B cell (primary cell): ENCODE results near the gene PARVA. TPM values are rescaled to one million over a fixed set of nuclear protein-coding genes. Genes with fewer than 3 reads are reported as not detected.

Experiments
- ATAC-seq: fragments of 200-7000 bp; cut with Tn5 transposase; one replicate; pipeline ENCODE4 v1.10.0; 2021; ENCODE audit warnings: low read depth, mild to moderate bottlenecking, moderate number of reproducible peaks, moderate library complexity
- CTCF ChIA-PET: fragments of 350-600 bp; sonication (Branson Sonifier 250); formaldehyde crosslinking; loops from one replicate; lab custom pipeline; 2021; ENCODE audit warnings: antibody characterized with exemption, inconsistent platforms; lab: Charles Lee
- POLR2A ChIA-PET: fragments of 350-600 bp; sonication (Branson Sonifier 250); formaldehyde crosslinking; loops from one replicate; lab custom pipeline; 2021; ENCODE audit warnings: antibody characterized with exemption; lab: Charles Lee
- DNase-seq: peaks from one replicate; pipeline ENCODE4 v3.0.0; 2013
- H2AFZ ChIP-seq: 2 replicates; pipeline ENCODE4 v1.6.1; 2012; ENCODE audit warnings: mild to moderate bottlenecking, low read depth, low read length; ENCODE audit not compliant: insufficient read depth, poor library complexity, severe bottlenecking
- H3K27ac ChIP-seq, 2 donors: 1 replicate in 1 of 2; 2 replicates in 1 of 2; pipeline ENCODE4 v1.5.1; 2012 to 2013; ENCODE audit warnings: low read length in 2 of 2, mild to moderate bottlenecking in 2 of 2, moderate library complexity in 1 of 2
- H3K27me3 ChIP-seq, 4 experiments: fragments of 200-600 bp in 1 of 4; sonication (generic) in 1 of 4; replicated peaks in 1 of 4; 1 replicate in 2 of 4; 2 replicates in 2 of 4; pipeline versions ENCODE4 v1.6.1 to v1.7.0; 2013 to 2016; ENCODE audit warnings: low read length in 3 of 4, mild to moderate bottlenecking in 2 of 4, mixed read lengths in 1 of 4, moderate library complexity in 1 of 4; ENCODE audit not compliant: insufficient read depth in 4 of 4, control insufficient read depth in 3 of 4; ENCODE audit errors: control extremely low read depth in 1 of 4
- H3K36me3 ChIP-seq, 2 experiments: replicated peaks in 1 of 2; 1 replicate in 1 of 2; 2 replicates in 1 of 2; pipeline versions ENCODE4 v1.6.1 to v1.7.1; 2013; ENCODE audit warnings: low read length in 1 of 2; ENCODE audit not compliant: insufficient read depth in 2 of 2, control insufficient read depth in 1 of 2; ENCODE audit errors: control extremely low read depth in 1 of 2, extremely low read depth in 1 of 2
- H3K4me1 ChIP-seq, 2 donors: fragments of 200-600 bp in 1 of 2; sonication (generic) in 1 of 2; 1 replicate in 1 of 2; 2 replicates in 1 of 2; pipeline versions ENCODE4 v1.5.1 to v1.6.1; 2013 to 2017; ENCODE audit warnings: low read length in 2 of 2; ENCODE audit not compliant: control insufficient read depth in 2 of 2, insufficient read depth in 2 of 2
- H3K4me2 ChIP-seq: replicated peaks from 2 replicates; pipeline ENCODE3; 2012; ENCODE audit warnings: mild to moderate bottlenecking, low read depth, low read length; ENCODE audit not compliant: poor library complexity, severe bottlenecking
- H3K4me3 ChIP-seq, 5 experiments: fragments of 200-600 bp in 1 of 5; sonication (generic) in 1 of 5; 1 replicate in 3 of 5; 2 replicates in 2 of 5; pipeline versions ENCODE4 v1.5.1 to v1.7.0; 2011 to 2016; ENCODE audit warnings: low read length in 4 of 5, mild to moderate bottlenecking in 4 of 5, low read depth in 2 of 5, control low read depth in 1 of 5, moderate library complexity in 1 of 5; ENCODE audit not compliant: insufficient read depth in 1 of 5; ENCODE audit errors: control extremely low read depth in 1 of 5, extremely low read depth in 1 of 5
- H3K79me2 ChIP-seq: fragments of 200-600 bp; sonication (generic); one replicate; pipeline ENCODE4 v1.6.0; 2016; ENCODE audit warnings: low read length; ENCODE audit not compliant: control insufficient read depth, insufficient read depth
- H3K9ac ChIP-seq: fragments of 200-600 bp; sonication (generic); 2 replicates; pipeline ENCODE4 v1.6.1; 2017; ENCODE audit warnings: mild to moderate bottlenecking, low read length, moderate library complexity
- H3K9me3 ChIP-seq, 3 donors: one replicate each; pipeline versions ENCODE4 v1.6.1 to v1.7.1; 2013; ENCODE audit warnings: low read length in 2 of 3; ENCODE audit not compliant: control insufficient read depth in 2 of 3, insufficient read depth in 1 of 3; ENCODE audit errors: control extremely low read depth in 1 of 3
- H4K20me1 ChIP-seq: 2 replicates; pipeline ENCODE4 v1.6.0; 2012; ENCODE audit warnings: mild to moderate bottlenecking, low read length; ENCODE audit not compliant: insufficient read depth, control insufficient read depth, poor library complexity, severe bottlenecking
- H3K27ac Mint-ChIP-seq: one replicate; pipeline ENCODE4 v1.8.0; 2021; ENCODE audit warnings: mixed read lengths
- H3K27me3 Mint-ChIP-seq: one replicate; pipeline ENCODE4 v1.8.0; 2021; ENCODE audit warnings: mixed read lengths
- H3K4me1 Mint-ChIP-seq: one replicate; pipeline ENCODE4 v1.8.0; 2021; ENCODE audit warnings: mixed read lengths
- H3K4me3 Mint-ChIP-seq: one replicate; pipeline ENCODE4 v1.8.0; 2021; ENCODE audit warnings: mixed read lengths
- H3K9me3 Mint-ChIP-seq: one replicate; pipeline ENCODE4 v1.8.0; 2022; ENCODE audit warnings: mixed read lengths; ENCODE audit not compliant: insufficient read depth
- EZH2 ChIP-seq: IDR thresholded peaks from 2 replicates; pipeline ENCODE4 v1.6.1; 2012; ENCODE audit warnings: borderline replicate concordance, low read depth, mild to moderate bottlenecking, moderate library complexity, low read length; ENCODE audit not compliant: insufficient read depth, poor library complexity, severe bottlenecking
- WGBS: methylation state at CpG from one replicate; pipeline ENCODE4 v1.1.5; 2013; ENCODE audit warnings: missing lambda C conversion rate; ENCODE audit not compliant: insufficient coverage; 5-methylcytosine and 5-hydroxymethylcytosine counted together
- intact Hi-C: fragments of 100-400 bp; cut with micrococcal nuclease; formaldehyde crosslinking; loops from one replicate; pipeline ENCODE4 v1.10.0; 2022
- polyA minus RNA-seq: library from RNA; depleted of rRNA, polyadenylated mRNA; stranded (reverse); fragments of >200 nt; gene quantifications from 2 replicates; pipeline ENCODE4 v1.2.3, GENCODE V29; 2012
- polyA plus RNA-seq: library from polyadenylated mRNA; depleted of rRNA; stranded (reverse); fragments of >200 nt; gene quantifications from 2 replicates; pipeline ENCODE4 v1.2.3, GENCODE V29; 2012
- total RNA-seq, 2 donors: library from RNA; stranded (reverse); fragments of 120-200 nt in 1 of 2; gene quantifications; 1 replicate in 1 of 2; 2 replicates in 1 of 2; pipeline versions ENCODE4 v1.2.3 to v1.2.4, GENCODE V29; 2013 to 2022
- TF ChIP-seq, protein P1 (sequence below): fragments of 200-600 bp; IDR thresholded peaks from one replicate; pipeline ENCODE4 v1.8.0; 2022; ENCODE audit warnings: antibody characterized with exemption, mild to moderate bottlenecking

The PARVA gene
- not detected in 2 replicates for total RNA-seq
- total RNA-seq (2013): 0.77 TPM
- polyA plus RNA-seq: not detected in 2 replicates
- 0.07 and 0.26 TPM in 2 replicates for polyA minus RNA-seq

- CTCF ChIA-PET: no interaction called here
- intact Hi-C loops: no loop called here
- no peak within 1 kb of the TSS for H2AFZ ChIP-seq
- POLR2A ChIA-PET: no interaction called here
- TF ChIP-seq, protein P1, sequence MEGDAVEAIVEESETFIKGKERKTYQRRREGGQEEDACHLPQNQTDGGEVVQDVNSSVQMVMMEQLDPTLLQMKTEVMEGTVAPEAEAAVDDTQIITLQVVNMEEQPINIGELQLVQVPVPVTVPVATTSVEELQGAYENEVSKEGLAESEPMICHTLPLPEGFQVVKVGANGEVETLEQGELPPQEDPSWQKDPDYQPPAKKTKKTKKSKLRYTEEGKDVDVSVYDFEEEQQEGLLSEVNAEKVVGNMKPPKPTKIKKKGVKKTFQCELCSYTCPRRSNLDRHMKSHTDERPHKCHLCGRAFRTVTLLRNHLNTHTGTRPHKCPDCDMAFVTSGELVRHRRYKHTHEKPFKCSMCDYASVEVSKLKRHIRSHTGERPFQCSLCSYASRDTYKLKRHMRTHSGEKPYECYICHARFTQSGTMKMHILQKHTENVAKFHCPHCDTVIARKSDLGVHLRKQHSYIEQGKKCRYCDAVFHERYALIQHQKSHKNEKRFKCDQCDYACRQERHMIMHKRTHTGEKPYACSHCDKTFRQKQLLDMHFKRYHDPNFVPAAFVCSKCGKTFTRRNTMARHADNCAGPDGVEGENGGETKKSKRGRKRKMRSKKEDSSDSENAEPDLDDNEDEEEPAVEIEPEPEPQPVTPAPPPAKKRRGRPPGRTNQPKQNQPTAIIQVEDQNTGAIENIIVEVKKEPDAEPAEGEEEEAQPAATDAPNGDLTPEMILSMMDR: no peak
- TF ChIP-seq EZH2: no peak
- no peak for ATAC-seq
- H3K79me2 ChIP-seq: no peaks in the 10 kb centered on the region
- no peak within 1 kb of the TSS for H3K9ac ChIP-seq
- no peaks in the 10 kb centered on the region for H3K9me3 Mint-ChIP-seq
- no peak within 1 kb of the TSS for H3K4me2 ChIP-seq
- 11% methylated on average over 55 of the region's 55 CpGs for WGBS
- no peaks in the 10 kb centered on the region for H3K4me1 Mint-ChIP-seq
- H4K20me1 ChIP-seq: no peaks in the 10 kb centered on the region
- DNase-seq: no peak
- no peaks in the 10 kb centered on the region for H3K36me3 ChIP-seq
- no peak within 1 kb of the TSS for H3K4me3 ChIP-seq
- no peak within 1 kb of the TSS for H3K27ac ChIP-seq
- H3K27me3 Mint-ChIP-seq: peaks cover 58% of the 10 kb centered on the region
- H3K4me3 Mint-ChIP-seq: no peak within 1 kb of the TSS
- H3K9me3 ChIP-seq: peaks cover 0 to 8% (median 0%) of the 10 kb centered on the region in 3 donors
- H3K27ac Mint-ChIP-seq: no peak within 1 kb of the TSS
- no peaks in the 10 kb centered on the region for H3K4me1 ChIP-seq
- H3K27me3 ChIP-seq: peaks cover 0 to 24% (median 5%) of the 10 kb centered on the region in 4 experiments
Measured at GRCh38 chr11:12377106-12377823, at the start of gene PARVA. Gene PARVA (plus strand): TSS chr11:12377571. CDS start chr11:12377648, 77 bp downstream.

GRCh38 chr11:12329169-12329568, 48.2 kb upstream of the PARVA start:
- no peak overlapping the region for H3K9ac ChIP-seq
- H3K79me2 ChIP-seq: no peaks in the 10 kb centered on the region
- Mint-ChIP-seq H3K4me1 (no peaks in the 10 kb centered on the region), H3K27ac (no peak overlapping the region), H3K4me3 (no peak overlapping the region), H3K9me3 (no peaks in the 10 kb centered on the region), H3K27me3 (peaks cover 4% of the 10 kb centered on the region)
- no peak overlapping the region for H3K4me2 ChIP-seq
- no peak overlapping the region for H3K27ac ChIP-seq
- no peaks in the 10 kb centered on the region for H4K20me1 ChIP-seq
- TF ChIP-seq, protein P1: no peak
- TF ChIP-seq EZH2: no peak
- no peaks in the 10 kb centered on the region for H3K27me3 ChIP-seq
- ATAC-seq (no peak), DNase-seq (no peak)
- H3K36me3 ChIP-seq: no peaks in the 10 kb centered on the region
- WGBS: 94% methylated on average over 3 of the region's 4 CpGs
- CTCF ChIA-PET: interaction anchor here (0.6 kb wide), 1 partner anchor 14 kb away, joined by 3 read pairs; no protein-coding TSS in a partner anchor
- H3K4me3 ChIP-seq: no peak overlapping the region
- H3K9me3 ChIP-seq: no peaks in the 10 kb centered on the region
- H2AFZ ChIP-seq: no peak overlapping the region
- no peaks in the 10 kb centered on the region for H3K4me1 ChIP-seq
- intact Hi-C loops: no loop called here
- POLR2A ChIA-PET: no interaction called here
